NCI-H2171 treated with DMSO at 0.1 percent for 48 hours (cell line): ENCODE results near the gene ANTXRL.
A peak's percentile ranks its signal among the peaks of the same experiment; 100 is the strongest.
"Not testable (repeated sequence)": the region's sequence is repeated elsewhere in the genome, so short reads cannot be mapped to it uniquely, and the experiment has no call there.

ENCODE experiments used
- DNase-seq: peaks from one replicate; lab custom pipeline; 2025; lab: John Stamatoyannopoulos, UW

ANTXRL gene

DNA sequence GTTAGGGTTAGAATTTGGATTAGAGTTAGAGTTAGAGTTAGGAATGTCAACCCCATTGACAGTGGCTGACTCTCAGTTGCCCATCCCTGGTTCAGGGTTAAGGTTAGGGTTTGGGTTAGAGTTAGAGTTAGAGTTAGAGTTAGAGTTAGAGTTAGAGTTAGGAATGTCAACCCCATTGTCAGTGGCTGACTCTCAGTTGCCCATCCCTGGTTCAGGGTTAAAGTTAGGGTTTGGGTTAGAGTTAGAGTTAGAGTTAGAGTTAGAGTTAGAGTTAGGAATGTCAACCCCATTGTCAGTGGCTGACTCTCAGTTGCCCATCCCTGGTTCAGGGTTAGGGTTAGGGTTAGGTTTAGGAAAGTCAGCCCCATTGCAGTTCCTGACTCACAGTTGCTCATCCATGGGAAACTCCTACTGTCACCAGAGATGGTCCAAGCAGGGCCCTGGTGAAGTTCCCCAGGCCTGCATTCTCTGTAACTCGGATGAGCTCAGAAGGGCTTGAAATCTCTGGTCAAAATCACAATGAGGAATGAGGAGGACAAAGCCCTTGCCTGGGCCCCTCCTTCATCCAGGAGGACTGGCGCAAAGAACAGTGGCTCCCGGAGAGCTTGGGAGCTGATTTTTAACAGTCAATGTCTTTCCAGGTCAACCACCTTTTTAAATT lies 8.7 kb downstream of the ANTXRL start:
- DNase-seq = not testable (repeated sequence)

DNA sequence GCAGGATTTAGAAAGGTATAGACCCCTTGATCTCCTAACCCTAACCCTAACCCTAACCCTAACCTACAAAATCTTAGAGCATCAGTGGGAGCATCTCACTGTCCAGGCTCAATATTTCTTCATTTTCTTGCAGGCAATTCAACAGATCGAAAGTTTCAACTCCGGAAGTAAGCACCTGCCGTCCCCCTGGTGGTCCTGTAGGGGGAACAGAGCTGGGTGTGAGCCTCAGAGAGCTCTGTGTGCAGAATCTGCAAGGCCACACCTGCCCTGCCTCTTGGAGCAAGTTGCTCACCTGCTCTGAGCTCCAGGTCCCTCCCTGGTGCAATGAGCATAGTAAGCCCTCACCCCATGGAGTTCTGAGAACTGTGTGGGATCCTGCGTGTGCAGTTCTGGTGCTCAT lies 9.3 kb downstream of the ANTXRL start:
- not testable (repeated sequence) for DNase-seq

GRCh38 chr10:46296641-46297141 lies 9.9 kb downstream of the ANTXRL start:
- no peak for DNase-seq

DNA sequence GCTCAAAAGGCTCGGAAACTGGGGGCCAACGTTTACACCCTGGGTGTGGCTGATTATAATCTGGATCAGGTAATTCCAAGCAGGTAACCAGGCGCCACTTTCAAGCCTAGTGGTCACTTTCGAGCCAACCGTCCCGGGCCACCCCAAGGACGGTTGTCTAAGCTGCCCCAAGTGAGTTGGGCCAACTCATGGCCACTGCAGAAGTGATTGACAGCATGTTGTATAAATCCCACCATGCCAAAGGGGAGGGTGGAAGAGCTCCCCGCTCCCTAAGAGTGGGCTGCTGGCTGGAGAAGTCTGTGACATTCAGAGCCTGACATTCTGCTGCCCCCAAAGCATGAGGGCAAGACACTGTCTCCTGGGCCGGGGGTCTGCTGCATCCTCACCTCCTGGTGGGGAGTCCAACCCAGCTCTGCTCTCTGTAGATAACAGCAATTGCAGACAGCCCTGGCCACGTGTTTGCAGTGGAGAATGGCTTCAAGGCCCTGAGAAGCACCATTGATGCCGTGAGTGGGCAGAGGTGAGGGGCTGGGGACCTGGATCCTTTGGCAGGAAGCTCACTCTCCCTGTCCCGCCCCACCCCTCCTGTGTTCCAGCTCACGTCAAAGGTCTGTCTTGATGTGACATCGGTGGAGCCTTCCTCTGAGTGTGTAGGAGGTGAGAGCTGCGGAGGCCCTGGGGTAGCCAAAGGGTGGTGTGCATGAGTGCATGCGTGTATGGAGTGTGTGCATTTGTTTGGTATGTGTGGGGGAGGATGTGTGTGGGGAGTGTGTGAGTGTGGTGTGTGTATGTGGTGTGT lies 10.8 kb downstream of the ANTXRL start:
- no peak for DNase-seq

GRCh38 chr10:46298477-46299285 lies 11.9 kb downstream of the ANTXRL start:
- no peak for DNase-seq

DNA sequence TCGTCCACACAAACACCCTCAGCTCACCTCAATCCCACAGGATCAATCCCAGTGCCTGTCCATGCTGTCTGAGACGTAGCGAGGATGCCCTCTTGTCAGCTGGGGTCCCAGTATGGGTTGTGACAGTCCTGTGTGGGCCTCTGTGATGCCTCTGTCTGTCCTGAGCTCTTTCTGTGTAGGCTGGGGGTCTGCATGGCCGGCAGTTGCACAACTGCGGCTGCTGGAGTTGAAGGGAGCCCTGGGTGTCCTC lies 12.4 kb downstream of the ANTXRL start:
- DNase-seq = no peak

DNA sequence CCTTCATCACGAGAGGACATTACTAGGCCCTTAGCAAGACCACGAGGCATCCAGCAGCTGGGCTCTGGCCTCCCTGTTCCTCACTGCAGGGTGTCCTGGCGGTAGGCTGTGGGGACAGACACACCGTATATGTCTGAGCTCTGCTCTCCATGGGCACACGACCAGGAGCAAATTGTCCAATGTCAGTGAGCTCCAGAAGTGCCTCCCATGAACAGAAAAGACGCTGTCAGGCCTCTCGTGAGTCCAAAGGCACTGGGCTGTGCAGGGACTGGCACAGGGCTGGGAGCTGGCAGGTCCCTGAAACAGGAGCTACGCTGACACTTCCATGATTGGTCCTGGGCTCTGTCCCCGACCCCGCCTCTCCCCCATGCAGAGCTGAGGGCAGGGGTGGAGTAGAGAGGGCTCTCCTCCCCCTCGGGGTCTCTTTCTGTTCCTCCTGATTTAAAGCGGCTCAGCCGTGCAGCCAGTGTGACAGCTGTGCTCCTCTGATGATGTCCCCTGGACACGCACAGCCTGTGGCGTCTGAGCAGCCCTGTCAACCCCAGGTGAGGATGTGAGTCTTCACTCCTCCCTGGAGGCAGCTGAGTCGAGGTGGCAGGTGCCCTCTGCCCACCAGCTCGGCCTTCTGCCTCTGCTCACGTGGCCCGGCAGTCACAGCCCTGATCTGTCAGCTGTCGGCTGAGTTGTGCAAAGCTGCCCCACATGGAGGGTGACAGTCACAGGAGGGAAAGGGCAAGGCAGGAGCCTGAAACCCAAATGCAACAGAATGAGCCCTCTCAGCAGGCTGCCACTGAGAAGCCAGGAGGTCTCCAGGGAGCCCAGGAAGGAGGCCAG lies 13.0 kb downstream of the ANTXRL start:
- DNase-seq = peak; percentile 72

GRCh38 chr10:46300370-46300711 lies 13.5 kb downstream of the ANTXRL start:
- not testable (repeated sequence) for DNase-seq

GRCh38 chr10:46301056-46301645 lies 14.4 kb downstream of the ANTXRL start:
- no peak for DNase-seq

DNA sequence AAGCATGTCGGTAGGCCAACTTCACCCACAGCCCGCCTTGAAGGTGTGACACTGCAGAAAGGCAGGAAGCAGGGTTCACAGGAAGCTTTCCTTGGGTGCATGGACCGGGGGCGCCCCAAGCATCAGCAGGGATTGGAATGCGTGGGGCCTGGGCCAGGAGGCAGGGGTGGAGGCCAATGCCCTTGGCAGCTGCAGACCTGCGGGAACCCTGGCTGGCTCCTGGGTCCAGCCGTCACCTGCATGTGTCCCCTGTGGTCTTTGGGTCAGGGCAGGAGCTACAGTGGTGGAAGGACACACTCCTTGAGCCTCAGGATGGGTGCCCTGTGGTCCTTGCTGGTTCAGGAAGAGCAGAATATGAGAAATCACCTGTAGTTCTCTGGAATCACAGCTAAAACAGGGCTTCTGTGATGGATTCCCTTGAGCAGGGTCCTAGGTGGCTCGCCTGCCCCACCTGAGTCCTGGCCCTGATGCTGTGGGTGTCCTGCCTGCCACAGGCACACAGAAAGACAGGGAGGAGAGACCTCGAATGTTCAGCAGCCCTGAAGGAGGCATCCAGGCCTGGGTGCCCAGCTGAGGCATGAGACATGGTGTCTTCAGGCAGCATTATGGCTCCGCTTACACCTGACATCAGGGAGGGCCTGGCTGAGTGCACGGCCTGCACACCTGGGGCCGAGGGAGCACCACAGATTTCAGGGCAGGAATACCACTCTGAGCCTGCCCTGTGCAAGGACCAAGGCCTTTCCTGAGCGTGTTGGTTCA lies 15.1 kb downstream of the ANTXRL start:
- no peak for DNase-seq

DNA sequence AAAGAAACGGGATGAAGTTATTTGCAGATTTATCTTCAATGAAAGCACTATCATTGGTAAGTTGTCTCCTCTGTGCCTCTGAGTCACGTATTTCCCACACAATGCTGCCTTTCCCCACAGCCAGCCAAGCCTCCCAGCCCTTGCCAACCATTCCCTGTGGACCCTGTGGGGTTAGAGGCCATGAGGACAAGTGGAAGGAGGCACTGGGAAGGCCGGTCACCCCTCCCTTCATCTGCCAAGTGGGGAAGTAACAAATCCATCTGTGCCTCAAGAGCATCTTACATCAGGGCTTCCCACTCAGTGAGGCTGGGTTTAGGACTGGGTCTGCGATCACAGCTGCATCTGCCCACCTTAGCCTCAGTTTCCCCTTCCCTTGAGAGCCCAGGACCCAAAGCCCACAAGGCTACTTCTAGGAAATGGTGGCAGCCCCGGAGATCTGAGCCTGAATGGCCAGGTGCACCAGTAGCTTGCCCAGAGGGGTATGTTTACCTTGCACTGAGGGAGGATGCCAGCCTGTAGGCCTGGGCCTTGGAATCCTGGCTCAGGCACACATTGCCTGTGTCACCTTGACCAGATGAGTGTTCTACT lies 16.1 kb downstream of the ANTXRL start:
- DNase-seq = not testable (repeated sequence)

GRCh38 chr10:46304062-46304461 lies 17.3 kb downstream of the ANTXRL start:
- no peak for DNase-seq

DNA sequence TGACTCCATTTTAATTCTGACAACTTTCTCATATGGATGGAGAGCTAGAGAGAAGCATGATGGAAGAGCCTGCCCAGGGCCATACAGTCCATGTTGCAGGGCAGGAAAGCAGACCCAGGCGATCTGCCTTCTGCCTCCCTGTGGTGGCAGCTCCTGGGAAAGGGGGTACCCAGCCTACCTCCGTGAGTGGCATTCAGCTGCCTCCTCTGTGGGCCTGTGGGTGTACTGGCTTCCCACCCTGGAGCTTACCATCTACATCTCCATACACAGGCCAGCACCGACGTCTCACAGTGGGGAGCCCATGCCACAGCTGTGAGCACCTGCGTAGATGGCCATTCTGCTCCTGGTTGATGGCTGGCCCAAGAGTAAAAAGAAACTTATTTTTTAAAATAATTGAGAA lies 17.9 kb downstream of the ANTXRL start:
- not testable (repeated sequence) for DNase-seq

GRCh38 chr10:46305079-46305818 lies 18.5 kb downstream of the ANTXRL start:
- no peak for DNase-seq

- DNase-seq = no peak
Observed at GRCh38 chr10:46305986-46306385, 19.2 kb downstream of the ANTXRL start.

GRCh38 chr10:46306516-46307184 lies 19.9 kb downstream of the ANTXRL start:
- no peak for DNase-seq

DNA sequence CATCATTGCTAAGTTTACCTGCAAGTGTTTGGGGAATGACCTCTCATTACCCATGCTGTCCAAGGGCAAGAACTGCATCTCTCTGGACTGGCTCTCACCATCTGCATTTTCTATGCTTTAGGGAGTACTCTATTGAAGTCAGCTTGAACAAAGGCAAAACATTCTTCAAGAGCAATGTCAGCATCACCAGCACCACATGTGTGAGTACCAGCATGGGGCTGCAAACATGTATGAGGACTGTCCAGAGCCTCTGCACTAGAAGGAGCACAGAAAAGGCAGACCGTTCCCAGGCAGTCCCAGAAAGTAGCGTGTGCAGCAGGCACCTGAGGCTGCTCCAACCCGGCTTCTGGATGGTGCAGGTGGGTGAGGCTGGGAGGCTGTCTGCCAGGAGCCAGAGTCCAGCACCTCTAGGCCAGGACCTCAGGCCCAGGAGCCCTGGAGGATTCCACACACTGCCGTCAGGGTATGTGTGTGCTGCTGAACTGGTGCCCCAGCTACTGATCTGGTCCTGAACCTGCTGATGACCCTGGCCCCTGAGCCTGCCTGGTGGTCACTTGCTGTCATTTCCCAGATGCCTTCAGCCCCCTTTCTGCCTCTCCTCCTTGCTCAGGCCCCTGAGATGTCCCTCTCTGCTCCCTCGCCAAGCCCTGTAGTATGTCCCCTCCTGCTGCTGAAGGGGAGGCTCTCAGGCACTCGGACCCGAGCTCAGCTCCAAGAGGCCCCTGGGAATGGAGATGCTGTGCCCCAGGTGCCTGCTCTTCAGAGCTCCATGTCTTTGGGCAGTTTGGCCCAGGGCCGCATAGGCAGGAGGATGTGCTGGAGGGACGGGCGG lies 20.7 kb downstream of the ANTXRL start:
- DNase-seq = no peak

DNA sequence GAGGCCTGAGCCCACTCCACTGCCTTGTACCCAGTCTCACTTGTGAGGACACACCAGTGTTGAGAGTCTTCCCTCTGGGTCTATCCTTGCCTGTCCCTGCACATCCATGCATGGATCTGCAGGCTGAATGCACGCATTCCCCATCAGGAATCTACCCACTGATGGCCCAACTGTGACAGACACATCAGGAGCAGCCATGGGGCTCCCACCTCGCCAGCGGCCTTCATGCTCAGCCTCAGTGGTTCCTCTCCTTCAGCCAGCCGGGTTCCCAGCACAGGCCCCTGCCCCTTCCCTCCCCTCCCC lies 21.3 kb downstream of the ANTXRL start:
- DNase-seq = no peak
